Activated T-helper 1 cell treated with Interleukin-2 at 50 U/mL for 16 hours (primary cell): ENCODE data around the gene HSPA1B.
A peak's percentile ranks its signal among the peaks of the same experiment; 100 is the strongest.
"Not testable (repeated sequence)": the region's sequence is repeated elsewhere in the genome, so short reads cannot be mapped to it uniquely, and the experiment has no call there.

ENCODE experiments used
- DNase-seq: peaks from one replicate; pipeline ENCODE4 v3.0.0-alpha.2; 2020; ENCODE audit warnings: low read depth

The HSPA1B gene

DNA sequence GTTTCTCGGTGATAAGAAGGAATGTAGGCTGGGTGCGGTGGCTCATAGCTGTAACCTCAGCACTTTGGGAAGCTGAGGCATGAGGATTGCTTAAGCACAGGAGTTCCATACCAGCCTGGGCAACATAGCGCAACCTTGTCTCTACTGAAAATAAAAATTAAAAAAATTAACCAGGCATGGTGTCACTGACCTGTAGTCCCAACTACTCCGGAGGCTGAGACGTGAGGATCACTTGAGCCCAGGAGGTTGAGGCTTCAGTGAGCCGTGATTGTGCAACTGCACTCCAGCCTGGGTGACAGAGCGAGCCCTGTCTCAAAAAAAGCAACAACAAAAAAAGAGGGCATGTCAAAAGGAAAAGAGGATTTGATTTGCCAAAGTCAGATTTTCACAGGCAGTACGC, 31.2 kb downstream of the HSPA1B start:
- no peak for DNase-seq

GRCh38 chr6:31859923-31860322, 32.4 kb downstream of the HSPA1B start:
- DNase-seq: no peak

DNA sequence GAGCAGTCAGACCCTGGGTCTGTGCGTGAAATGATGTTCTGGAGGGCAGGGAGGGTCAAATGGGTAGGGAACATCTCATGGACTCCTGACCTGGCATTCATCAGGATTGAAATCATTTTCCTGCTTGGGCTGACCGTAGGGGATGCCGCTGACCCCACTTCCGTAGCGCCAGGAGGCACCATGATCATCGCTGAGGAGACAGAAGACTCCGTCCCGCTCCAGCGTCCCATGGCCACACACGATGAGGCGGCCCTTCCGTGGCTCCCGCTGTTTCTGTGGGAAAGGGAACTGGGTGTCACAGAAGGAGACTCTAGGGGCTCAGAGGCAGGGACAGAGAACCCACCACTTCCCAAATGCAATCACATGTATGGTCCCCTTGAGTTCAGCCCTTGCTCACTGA, 32.8 kb downstream of the HSPA1B start:
- DNase-seq: no peak

DNA sequence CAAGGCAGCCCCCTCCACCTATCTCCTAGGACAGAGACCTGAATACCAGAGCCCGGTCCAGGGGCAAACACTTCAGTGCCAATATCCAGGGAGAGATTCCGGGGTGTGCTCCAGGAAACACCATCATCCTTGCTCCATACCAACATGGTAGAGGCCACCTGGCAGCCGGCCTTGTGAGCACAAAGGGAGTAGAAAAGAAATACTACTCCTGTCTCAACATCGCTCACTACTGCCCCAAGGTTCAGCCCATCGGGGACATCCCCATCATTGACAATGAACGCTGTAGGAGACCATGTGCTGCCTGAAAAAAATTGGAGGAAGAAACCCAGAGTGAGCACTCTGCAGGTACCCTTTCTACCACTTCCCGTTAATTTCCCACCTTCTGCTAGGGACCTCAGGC, 33.6 kb downstream of the HSPA1B start:
- no peak for DNase-seq

GRCh38 chr6:31861919-31862343, 34.4 kb downstream of the HSPA1B start:
- no peak for DNase-seq

DNA sequence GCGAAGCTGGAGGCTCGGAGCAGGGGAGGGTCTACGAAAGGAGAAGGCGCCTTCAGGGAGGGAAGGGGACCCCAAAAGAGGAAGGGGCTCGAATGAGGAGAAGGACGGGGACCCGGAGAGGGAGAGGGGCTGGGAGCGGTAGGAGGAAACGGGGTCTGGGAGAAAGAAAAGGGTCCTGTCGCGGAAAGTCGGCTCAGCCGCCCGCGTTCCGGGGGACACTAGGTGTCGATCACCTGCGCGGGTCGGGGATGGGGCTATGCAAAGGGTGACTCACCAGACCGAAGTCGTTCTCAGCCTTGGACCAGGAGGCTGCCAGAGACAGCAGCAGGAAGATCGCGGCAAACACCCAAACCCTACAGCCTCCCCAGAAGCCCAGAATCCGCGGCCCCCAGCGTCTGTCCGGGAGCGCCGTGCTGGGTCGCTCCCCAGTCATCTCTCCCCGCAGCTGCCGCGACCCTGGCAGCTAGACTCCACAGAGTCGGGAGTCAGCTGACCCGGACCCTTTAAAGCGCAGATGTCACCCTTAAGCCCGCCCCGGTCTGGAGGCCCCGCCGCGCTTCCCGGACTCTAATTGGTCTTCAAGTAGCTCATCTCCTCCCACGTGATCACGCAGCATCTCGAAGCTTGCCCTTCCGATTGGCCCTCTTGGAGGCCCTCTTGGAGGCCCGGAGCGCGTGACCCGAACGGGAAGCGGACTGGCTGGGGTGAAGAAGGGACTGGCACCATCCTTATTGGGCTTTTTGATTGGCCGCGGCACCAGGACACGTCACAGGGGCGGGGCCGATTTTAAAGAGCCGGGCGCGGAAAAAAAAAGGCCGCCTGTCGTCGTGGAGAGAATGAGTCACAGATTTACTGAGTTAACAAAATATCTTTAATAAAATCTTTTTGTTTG, 35.1 kb downstream of the HSPA1B start, which contains the start of gene NEU1:
NEU1 (minus strand) TSS at position 478 of the 892 bp plus-strand sequence; CDS start at position 433, 45 bp downstream.
- peak; percentile 98 for DNase-seq

- not testable (repeated sequence) for DNase-seq
Measured at GRCh38 chr6:31864123-31864562, 36.6 kb downstream of the HSPA1B start.

GRCh38 chr6:31864818-31865204, 37.3 kb downstream of the HSPA1B start:
- no peak for DNase-seq

GRCh38 chr6:31865205-31866118, 37.9 kb downstream of the HSPA1B start:
- no peak for DNase-seq

DNA sequence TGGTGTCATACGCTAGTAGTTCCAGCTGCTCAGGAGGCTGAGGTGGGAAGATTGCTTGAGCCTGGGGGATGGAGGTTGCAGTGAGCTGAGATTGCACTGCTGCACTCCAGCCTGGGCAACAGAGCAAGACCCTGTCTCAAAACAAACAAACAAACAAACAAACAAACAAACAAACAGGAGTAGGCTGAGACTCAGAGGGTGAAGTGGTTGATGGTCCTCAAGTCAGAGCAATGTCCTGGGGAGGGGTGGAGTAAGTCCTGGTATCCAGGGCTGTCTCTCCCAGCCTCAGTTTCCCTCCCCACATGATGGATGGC, 41.1 kb downstream of the HSPA1B start:
- DNase-seq: not testable (repeated sequence)

GRCh38 chr6:31869343-31869742, 41.8 kb downstream of the HSPA1B start:
- DNase-seq: no peak

DNA sequence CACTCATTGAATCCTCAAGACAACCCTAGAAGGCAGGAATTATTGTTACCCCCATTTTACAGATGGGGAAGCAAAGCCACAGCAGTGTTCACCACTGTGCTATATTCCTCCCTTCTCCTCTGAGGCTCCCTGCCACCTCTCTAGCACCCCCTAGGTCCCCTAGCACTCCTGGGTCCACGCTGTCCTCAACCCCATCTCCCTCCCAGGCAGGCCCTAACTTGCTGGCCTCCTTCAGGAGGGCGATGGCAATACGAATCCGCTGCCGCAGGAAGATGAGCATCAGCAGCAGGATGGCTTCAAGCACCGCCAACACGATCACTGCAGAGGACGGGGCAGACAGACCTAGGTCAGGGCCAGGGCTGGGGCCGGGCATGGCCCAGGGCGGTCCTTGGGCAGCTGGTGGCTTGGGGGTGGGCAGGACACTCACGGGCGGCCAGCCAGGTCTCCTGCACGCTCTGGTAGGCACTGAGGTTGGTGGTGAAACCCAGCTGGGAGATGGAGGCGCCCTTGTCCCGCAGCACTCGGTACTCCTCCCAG, 42.9 kb downstream of the HSPA1B start:
- no peak for DNase-seq

DNA sequence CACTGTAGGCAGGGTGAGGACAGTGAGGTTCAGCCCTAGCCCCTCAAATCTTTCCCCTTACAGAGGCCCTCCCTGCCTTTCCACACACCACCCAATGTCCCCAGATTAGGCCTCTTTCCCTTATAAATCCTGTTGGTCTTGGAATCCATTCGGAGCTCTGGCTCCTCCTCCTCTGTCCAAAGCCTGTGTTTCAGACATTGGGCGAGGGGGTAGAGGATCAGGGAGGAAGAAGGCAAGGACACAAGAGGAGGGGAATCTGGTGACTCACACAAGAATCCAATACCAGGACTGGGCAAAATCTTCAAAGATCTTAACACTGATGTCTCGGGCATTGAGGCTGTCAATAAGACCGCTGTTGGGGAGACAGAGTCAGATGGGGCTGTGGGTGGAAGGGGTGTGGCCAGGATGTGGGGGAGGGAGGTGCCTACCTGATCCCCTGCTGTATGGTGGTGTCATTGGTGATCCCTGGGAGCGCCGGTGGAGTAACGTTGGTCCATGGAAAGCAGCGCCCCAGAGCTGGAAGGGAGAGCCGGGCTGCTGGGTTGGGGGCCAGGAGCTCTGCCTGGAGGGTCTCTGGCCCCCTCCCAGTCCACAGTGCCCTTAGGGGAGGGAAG, 43.6 kb downstream of the HSPA1B start:
- DNase-seq: no peak

DNA sequence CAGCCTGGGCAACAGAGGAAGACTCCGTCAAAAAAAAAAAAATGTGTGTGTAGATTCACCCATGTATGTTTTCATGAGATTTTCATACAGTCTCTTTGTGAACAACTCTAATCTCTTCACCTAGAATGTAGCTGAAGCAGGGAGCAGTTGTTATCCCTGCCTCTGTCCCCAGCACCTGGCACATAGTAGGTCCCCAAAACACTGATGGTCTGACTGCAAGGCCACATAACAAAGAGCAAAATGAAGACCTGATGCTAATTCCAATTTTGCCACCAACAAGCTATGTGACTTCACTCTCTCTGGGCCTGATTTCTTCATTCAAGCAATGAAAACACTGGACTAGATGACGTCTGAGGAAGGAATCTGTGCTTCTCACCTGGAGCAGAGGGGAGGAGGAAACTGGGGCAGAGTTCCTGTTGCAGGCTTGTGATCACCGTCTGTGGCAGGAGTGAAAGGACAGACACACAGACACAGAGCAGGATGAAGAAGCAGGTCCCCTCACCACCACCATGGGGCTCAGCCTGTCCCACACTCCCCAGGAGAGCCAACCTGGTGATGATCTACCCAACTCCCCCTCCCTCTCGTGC, 46.6 kb downstream of the HSPA1B start:
- DNase-seq: no peak

- no peak for DNase-seq
Measured at GRCh38 chr6:31874836-31875572, 47.5 kb downstream of the HSPA1B start.

DNA sequence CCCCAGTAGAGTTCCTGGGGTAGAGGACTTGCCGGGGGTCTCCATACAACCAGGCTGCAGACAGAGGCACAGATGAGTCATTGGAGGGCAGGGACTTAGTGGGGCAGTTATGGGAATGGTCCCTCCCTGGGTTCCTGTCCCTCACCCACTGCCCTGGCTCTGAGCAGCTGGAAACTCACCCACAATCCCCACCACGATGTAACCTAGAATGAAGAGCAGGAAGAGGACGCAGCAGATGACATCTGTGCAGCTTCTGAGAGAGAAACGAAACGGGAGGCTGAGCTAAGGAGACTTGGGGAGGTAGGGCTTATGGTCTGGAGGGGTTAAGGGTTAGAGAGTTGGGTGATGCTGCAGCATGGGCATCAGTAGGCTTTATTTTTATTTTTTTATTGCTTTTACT, 48.3 kb downstream of the HSPA1B start:
- DNase-seq: no peak

DNA sequence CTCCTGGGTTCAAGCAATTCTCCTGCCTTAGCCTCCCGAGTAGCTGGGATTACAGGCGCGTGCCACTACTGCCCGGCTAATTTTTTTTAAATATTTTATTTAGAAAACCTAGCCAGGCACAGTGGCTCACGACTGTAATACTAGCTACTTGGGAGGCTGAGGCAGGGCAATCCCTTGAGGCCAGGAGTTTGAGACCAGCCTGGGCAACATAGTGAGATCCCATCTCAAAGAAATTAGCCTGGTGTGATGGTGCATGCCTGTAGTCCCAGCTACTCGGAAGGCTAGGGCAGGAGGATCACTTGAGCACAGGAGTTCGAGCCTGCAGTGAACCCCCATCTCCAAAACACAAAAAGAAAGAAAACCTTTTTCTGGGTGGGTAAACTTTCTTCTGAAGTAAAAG, 48.8 kb downstream of the HSPA1B start:
- no peak for DNase-seq

- no peak for DNase-seq
Measured at GRCh38 chr6:31877125-31877650, 49.6 kb downstream of the HSPA1B start.

GRCh38 chr6:31877651-31878161, 50.2 kb downstream of the HSPA1B start:
- no peak for DNase-seq

- DNase-seq: no peak
Measured at GRCh38 chr6:31878222-31878621, 50.7 kb downstream of the HSPA1B start.

DNA sequence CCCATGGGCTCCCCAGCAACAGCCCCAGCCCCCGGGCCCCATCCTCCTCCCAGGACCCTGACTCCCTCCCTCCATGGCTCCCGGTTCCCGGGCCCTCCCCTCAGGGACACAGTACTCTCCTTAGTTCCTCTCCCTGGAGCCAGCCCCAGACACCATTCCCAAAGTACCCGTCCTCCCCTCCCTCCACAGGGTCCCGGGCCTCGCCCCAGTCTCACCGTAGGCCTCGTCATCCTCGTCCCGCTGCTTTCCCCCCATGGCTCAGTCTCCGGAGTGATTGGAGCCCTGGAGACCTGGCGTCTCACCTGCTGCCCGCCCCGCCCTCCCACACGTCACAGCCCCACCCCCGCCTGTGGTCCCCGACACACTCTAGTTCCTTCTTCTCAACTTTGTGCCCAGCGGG, 51.2 kb downstream of the HSPA1B start, which contains the start of gene SLC44A4:
SLC44A4 (minus strand) TSS at position 272 of the 400 bp plus-strand sequence; CDS start at position 255, 17 bp downstream.
- DNase-seq: no peak
